GM18502 (cell line): Measurements from ENCODE around the gene WHAMM.
"Not testable (repeated sequence)": the region's sequence is repeated elsewhere in the genome, so short reads cannot be mapped to it uniquely, and the experiment has no call there.

Experiments used
- ATAC-seq: cut with Tn5 transposase; IDR thresholded peaks from one replicate; pipeline ENCODE4 v1.9.1; 2021; ENCODE audit warnings: mild to moderate bottlenecking; ENCODE audit not compliant: unreplicated experiment, poor library complexity

WHAMM gene

DNA sequence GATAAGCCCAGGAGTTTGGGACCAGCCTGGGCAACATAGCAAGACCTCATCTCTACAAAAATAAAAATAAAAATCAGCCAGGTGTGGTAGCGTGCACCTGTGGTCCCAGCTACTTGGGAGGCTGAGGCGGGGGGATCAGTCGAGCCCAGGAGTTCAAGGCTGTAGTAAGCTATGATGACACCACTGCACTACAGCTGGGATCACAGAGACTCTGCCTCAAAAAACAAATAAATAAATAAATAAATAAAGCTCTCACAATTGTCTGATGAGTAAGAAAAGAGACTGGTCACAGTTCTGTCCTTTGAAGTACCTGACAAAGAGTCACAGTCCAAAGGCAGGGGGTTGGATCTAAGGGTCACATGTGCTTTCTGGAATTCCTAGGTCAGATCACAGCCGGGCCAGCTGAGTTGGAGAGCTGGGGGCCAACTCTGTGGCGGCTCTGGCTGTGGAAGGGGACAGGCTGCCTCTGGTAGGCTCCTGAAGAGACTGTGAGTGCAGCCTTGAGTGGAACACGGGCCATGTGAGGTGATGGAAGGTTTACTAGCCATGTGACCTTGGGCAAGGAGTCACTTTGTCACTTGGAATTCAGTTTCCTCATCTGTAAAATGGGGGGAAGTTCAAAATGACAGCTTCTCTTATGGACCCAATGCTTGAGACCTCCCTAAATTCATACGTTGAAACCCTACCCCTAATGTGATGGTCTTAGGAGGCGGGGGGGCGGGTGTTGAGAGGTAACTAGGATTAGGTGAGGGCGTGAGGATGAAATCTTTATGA is 47.2 kb downstream of the WHAMM start:
- no peak for ATAC-seq

DNA sequence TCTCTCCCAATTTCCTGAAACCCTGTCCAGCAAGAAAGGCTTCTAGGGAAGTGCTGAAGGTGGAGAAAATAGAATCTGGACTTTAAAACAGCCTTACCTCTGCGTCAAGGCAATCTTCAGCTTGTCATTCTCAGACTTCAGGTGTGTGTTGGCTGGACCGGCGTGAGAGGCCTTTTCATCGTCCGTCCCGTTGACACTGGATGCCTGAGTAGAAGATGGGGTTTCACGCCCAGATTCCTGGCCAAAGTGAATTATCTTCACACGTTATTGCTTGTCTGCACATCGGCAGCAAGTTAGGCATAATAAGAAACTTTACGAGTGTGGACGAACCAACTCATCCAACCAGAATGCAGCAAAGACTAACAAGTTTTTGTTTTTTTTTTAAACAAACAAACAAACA is 49.5 kb downstream of the WHAMM start:
- ATAC-seq: no peak

DNA sequence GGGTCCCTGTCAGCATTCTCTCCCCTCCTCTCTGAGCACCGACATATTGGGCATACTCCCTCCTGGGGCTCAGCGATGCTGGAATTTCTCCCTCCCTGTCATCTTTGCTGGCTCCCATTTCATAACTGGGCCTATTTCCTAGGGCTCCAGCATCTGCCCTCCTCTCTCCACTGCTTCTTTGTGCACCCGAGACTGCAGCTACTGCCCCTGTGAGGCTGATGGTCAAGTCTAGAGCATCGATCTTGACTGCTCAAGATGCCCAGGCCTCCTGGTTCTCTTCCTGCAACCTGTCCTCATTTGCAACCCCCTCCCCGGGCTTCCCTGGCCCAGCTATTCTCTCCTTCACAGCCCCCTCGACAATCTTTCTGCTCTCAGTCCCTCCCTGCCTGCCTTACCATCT is 53.5 kb downstream of the WHAMM start:
- ATAC-seq: no peak

DNA sequence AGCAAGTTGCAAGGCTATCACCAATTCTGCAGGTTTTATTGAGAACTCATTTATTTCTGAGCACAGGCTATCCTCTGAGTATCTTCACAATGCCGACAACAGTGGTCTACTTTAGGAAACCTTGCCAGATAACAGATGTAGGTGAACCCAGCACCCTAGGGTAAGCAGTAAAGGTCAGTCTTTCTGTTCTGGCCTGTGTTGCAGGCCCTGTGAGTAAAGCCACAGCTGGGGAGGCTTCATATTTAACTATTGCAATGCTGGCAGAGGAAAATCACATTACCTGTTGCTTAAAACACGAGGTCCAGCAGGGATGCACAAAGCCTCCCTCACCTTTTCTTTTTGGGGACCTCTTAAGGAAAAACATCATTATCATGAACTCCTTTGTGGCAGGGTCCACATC is 55.5 kb downstream of the WHAMM start:
- no peak for ATAC-seq

DNA sequence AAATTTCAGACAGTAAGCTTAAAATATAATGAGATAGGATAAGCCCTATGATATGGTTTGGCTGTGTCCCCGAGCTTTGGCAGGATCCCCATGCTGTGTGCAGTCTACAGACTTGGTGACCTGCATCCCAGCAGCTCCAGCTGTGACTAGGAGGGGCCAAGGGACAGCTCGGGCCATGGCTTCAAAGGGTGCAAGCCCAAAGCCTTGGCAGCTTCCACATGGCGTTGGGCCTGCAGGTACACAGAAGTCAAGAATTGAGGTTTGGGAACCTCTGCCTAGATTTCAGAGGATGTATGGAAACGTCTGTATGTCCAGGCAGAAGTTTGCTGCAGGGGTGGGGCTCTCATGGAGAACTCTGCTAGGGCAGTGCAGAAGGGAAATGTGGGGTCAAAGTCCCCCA is 56.2 kb downstream of the WHAMM start:
- ATAC-seq: not testable (repeated sequence)

DNA sequence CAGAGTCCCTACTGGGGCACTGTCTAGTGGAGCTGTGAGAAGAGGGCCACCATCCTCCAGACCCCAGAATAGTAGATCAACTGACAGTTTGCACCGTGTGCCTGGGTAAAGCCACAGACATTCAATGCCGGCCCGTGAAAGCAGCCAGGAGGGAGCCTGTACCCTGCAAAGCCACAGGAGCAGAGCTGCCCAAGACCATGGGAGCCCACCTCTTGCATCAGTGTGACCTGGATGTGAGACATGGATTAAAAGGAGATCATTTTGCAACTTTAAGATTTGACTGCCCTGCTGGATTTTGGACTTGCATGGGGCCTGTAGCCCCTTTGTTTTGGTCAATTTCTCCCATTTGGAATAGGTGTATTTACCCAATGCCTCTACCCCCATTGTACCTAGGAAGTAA is 56.6 kb downstream of the WHAMM start:
- ATAC-seq: not testable (repeated sequence)

DNA sequence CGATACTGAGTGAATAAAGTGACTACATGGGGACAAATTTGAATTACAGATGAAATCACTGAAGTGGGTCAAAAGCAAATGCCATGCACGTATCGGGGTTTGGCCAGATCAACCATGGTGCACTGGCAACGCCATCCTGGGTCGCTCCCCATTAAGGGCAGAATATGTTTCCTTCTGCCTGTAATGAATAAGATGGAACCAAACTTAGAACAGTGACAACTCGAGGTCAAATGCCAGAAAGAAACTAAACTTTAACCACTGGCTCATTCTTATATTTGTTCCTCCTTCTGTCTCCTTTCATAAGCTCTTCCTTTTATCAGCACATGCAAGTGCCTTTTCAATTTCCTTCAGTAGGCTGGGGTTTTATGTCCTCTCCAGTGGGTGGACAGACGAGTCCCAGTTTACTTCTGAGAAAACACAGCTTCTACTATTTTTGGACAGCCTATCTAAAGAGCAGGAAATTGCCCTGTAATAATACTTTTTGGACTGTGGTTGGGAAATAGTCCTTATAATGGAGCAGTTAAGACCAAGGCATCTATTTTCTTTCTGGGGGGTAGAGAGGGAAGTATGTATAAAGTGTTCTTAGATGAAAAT is 61.4 kb downstream of the WHAMM start:
- no peak for ATAC-seq

DNA sequence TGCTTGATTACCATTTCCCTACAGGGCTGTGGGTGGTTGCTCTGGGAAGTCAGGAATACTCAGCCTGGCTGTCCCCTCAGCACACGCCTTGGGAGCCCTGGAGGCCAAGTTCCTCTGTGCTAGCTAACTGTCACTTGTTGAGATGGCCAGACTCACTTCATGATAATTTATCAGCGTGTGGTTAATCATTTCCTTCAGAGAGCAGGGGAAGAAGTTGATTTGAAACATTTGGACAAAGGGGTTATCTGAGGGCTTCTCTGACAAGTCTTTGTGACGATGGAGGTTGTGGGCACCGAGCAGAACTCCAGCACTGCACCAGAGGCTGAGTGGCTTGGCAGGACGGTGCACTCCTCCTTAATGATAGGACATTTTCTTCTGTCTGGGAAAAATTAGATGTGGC is 61.9 kb downstream of the WHAMM start:
- ATAC-seq: no peak

DNA sequence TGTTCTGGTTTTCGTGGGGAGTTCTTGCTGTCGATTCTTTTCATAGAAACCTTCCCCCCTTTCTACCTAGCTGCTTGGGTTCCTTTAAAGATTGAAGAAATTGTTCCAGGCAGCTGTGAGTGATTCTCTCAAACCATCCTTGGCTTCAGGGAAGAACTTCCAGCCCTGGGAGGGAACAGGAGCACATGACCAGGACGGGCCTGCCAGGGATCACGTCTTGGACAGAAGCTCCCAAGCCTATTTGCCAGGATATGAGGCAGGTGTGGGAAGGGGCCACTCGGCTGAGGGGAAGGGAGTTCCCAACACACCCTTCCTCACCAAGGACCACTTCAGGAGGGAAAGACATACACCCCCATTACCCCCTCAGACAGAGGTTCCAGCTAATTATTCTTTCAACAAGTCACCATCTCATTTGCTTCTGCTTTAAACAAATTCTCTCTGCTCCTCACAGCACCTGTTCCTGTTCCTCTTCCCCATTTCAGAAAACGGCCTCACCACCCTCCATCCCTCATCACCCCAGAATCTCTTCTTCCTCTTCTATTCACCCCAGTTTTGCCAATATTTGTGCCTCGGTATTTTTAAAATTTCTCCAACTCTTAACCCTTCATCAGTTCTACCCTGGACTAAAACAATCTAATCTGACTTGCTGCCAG is 62.5 kb downstream of the WHAMM start:
- ATAC-seq: no peak

DNA sequence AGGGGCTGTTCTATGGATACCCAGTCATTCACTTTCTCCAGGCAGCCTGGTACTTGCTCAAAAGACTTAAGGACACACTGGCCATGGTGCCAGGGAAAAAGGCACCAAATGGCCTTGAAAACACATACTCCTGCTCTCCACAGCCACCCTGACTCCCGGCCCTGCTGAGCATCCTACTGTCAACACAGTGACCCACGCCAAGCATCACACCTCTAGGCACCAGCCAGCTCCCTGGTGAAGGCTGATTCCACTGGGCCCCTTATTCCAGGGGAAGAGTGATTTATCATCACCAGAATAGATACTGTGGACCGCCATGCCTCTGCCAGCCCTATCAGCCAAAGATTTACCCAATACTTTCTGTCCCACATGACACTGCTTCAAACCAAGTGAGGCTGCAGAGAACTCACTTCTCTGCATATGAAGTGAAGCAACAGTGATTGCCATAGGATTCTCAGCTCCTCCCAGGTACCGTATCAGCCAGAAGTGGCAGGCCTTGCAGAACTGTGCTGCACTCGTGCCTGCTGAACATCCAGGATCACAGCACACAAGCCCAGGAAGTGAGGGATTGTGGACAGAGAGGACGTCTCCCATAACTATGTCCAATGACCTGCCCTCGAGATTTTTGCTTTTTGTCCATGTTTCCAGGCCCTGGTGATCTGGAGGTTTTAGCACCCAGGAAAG is 63.7 kb downstream of the WHAMM start:
- no peak for ATAC-seq

DNA sequence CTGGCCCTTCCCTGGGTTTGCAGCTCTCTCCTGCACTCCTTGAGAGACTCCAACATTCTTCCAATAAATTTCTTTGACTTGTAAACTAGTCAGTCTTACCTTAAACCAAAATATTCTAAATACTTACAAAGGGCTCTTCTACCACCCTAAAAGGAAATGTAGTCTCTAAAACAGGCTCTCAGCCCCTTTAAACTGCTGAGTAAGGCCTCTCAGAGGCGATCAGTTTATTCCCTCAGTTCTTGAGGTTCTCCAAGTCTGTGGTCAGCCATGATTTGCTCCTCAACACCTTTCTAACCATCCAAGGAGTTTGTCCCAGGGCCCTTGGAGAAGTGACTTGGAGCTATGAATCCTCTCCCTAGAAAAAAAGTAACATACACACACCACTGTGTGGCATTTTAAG is 64.8 kb downstream of the WHAMM start:
- no peak for ATAC-seq

DNA sequence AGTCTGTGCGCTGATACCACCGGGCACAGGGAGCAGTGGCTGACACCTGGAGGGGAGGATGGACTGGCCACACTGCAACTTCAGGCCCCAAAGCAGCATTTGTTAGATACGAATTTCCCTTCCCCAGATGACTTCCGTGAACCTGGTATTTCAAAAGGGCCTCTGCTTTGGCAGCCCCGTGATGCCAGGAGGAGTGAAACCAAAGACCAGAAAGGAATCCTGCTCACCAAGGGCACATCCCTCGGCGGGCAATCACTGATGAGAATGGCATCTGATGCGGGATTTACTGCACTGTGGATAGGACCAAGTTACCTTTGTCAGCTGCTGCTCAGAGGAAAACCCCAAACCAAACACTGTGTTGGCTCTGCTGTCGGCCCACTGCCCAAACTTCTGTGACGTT is 65.5 kb downstream of the WHAMM start:
- ATAC-seq: no peak

DNA sequence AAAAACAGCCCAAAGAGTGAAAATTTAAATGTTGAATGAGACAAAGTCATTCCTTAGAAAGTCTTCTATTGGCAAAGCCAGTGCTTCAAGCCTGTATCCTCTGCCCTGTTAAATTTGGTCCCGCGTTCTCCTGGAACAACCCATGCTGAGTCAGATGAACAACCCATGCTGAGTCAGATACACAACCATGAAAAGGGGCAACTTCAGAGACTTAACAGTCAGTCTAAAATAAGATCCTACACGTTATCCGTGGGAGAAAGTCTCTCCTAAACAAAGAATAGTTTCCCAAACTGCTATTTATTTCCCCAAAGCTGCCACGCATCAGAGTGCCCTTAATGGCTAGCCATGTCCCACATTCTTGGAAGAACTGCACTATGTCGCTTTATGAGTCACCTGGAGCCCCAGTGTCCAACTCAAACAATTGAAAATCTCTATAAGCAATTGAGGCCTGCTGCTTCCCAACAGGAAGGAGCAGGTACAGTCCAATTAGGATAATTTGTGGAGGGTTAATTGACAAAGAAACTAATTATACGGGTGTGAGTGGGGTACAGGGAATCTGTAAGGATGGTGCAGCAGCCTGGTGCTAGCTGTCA is 66.1 kb downstream of the WHAMM start:
- ATAC-seq: no peak

DNA sequence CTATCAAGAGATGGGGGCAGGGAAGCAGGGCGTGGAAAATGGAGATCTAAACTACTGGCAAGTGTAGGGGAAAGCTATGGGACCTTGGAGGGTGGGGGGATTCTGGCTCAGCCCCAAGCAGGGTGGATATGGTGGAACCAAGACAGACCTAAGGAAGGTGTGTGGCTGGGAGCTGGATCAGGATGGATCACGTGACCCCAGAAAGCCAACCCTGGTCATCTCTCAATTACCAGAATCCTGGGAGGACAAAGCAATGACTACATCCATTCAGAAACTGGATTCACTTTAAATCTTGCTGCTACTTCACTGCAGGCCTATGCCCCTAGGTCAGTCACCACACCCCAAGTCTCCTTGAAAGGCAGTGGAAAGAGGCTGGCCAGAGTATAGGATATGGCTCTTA is 68.4 kb downstream of the WHAMM start:
- ATAC-seq: no peak

DNA sequence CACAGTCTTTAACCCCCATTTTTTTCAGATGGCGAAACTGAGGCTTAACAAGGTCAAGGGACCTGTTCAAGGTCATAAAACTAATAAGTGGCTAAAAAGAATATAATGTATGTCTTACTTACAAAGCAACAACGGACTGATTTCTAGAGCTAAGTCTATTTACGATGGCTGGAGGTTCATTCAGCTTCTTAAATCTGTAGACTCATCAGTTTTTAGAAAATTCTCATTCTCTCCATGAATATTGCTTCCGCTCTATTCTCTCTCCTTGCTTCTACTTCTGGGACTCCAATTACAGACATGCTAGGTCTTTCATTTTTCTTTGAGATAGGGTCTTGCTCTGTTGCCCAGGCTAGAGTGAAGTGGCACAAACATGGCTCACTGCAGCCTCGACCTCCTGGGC is 68.9 kb downstream of the WHAMM start:
- no peak for ATAC-seq

DNA sequence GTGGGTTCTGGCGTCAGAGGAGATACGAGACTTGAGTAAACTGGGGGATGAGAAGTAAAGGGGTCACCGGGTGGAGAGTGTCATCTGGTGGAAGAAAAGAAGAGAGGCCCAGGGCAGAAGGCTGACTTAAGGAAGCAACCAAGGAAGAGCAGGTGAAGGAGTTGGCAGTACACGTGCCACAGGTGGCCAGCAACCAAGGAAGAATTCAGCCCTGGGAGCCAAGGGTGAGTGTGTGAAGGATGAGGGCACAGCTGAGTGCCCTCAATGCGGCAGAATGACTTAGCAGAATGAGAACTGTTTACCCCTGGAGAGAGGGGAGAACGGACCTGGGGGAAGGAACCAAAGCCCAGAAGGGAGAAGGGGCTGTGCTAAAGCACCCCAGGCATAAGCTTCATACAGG is 71.3 kb downstream of the WHAMM start:
- ATAC-seq: no peak

DNA sequence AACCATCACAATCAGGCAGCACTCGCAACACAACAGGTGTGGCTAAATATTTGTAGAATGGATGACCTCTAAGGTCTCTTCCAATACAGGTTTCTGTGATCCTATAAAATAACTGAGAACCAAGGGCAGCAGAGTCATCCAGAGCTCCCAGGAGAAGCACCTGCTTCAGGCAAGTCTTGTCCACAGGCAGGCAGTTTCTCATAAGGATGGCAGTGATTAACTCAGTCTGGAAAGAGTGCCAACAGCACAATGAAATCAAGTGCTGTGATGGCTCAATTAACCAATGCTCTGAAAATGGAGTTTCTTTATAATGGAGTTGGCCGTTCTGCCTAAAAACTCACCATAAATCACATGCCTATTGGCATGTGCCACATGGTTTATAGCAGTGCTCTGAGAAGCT is 72.3 kb downstream of the WHAMM start:
- ATAC-seq: no peak

DNA sequence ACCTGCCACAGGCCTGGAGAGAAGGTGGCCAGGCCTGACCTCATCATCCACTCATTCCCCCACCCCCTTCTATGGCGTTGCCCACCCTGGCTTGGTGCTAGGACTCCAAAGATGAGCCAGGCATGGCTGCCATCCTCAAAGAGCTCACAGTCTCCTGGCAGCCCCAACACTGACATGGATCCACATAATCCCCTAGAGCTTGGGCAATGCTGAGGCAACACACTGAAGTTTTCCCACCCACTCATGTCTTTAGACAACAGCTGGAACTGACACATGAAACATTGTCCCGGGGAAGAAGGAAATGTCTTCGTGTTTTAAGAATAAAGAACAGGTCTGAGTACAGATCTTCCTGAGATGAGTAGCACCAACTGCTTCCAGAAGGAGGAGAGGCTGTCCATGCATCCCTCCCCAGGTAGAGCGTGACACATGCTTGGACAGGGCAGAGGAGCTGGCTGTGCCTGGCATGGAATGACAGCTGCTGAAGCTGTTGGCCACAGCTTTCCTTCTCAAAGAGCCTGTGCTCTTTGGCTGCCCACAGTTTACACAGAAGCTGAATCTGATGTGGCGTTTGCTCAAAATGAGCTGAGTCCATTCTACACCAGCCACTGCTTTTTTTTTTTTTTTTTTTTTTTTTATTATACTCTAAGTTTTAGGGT is 73.0 kb downstream of the WHAMM start:
- ATAC-seq: no peak
